GM12892 (cell line): Measurements from ENCODE around the gene KNDC1.

Experiments used
- POLR2A ChIP-seq: IDR thresholded peaks from 2 replicates; pipeline ENCODE4 v1.6.1; 2011; ENCODE audit warnings: low read depth, low read length, control low read depth
- POLR2AphosphoS5 ChIP-seq: IDR thresholded peaks from 2 replicates; pipeline ENCODE4 v1.6.1; 2011; ENCODE audit warnings: low read depth, low read length, control low read depth

- no peak for TF ChIP-seq POLR2A
- TF ChIP-seq POLR2AphosphoS5: no peak
Measured at GRCh38 chr10:133224756-133225372, 64.8 kb downstream of the KNDC1 start.
